KBM-7 (cell line): ENCODE data around the gene ANG.
"Not testable (repeated sequence)": the region's sequence is repeated elsewhere in the genome, so short reads cannot be mapped to it uniquely, and the experiment has no call there.

Experiments
- DNase-seq: peaks from one replicate; pipeline ENCODE4 v3.0.0-alpha.2; 2015
- in situ Hi-C: fragments of 300-500 bp; cut with MboI; formaldehyde crosslinking; loops from 2 replicates; pipeline ENCODE4 v1.14.3; 2020; ENCODE audit warnings: low sequenced_read_pairs, low pct_unique_long_range_greater_than_20kb, mixed read lengths

The ANG gene

DNA sequence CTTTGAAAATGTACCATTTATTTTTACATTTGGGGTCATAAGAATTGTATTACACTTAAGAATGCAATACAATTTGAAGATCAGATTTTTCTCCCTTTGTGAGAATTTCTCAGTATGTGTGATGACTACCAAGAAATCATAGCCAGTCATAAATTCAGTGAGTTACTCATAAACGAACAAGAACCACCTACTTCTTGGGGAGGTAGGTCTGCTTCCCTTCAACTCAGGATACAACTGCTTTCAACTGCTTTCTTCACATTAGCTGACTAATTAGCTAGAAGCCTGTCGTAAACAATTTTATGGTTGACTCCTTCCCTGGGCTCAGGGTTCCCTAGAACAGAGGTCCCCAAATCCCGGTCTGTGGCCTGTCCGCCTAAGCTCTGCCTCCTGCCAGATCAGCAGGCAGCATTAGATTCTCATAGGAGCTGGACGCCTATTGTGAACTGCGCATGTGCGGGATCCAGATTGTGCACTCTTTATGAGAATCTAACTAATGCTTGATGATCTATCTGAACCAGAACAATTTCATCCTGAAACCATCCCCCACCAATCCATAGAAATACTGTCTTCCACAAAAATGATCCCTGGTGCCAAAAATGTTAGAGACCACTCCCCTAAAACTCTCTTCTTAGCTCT is 3.7 kb downstream of the ANG start:
- in situ Hi-C loops = no loop called here
- no peak for DNase-seq

DNA sequence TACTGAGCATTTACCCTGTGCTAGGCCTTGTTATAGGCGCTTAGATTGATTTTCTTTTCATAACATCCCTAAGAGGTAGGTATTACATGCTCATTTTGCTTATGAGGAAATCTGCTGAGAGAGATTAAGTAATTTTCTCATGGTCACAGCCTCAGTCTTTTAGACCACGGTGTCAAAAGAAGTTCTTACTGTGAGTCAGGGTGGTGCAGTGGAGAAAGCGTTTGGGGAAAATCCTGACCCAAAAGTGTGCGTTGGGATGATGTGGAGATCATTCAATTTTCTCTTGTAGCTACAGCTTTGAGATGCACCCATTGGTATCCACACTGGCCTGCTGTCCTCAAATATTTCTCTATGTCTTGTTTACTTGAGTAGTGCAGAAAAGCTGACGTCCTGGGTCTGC is 8.2 kb downstream of the ANG start:
- DNase-seq = no peak
- in situ Hi-C loops = no loop called here

DNA sequence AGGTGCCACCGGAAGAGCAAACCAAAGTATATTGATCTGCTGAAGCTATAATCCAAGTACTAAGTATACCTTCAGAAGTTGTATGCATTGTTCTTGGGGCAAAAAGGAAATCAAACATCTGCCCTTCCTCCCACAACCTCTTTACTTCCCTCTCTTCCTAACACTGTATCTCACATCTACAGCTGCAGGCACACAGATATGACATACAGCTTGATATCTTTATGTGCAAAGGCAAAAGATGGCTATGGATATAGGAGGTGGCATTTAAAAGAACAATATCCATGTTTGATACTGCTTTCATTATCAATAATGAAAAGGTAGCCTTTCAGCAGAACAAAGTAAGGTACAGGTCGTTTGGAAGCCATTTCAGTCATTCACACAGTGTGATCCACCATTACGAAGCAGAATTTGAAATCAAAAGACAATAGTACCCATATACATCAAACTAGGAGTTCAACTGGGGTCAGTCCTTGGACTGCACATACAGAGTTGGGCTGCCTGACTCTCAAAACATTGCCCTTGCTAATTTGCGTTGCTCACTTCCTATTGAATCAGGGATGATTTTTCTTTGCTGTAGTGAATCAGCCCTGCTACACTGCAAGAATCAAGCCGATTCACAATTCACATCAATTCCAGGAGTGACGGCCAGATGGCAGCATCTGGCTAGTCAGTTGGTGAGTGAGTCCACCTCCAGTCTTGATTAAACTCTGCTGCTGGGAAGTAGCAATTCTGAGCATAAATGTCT is 8.9 kb downstream of the ANG start:
- peak; percentile 79 for DNase-seq
- in situ Hi-C loops = no loop called here

DNA sequence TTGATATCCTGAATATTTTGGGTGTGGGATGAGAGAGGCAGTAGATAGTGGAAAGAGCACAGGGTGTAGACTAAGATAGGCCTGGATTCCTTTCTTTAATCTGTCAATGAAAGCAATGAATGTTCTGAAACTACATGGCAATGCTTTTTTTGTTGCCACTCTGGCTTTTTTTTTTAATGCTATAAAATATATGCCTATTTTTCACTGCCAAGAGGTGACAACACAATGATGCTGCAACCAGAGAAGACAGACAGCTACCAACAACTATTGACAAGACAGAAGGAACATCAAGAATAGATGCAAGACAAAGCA is 9.4 kb downstream of the ANG start:
- in situ Hi-C loops = no loop called here
- DNase-seq = no peak

DNA sequence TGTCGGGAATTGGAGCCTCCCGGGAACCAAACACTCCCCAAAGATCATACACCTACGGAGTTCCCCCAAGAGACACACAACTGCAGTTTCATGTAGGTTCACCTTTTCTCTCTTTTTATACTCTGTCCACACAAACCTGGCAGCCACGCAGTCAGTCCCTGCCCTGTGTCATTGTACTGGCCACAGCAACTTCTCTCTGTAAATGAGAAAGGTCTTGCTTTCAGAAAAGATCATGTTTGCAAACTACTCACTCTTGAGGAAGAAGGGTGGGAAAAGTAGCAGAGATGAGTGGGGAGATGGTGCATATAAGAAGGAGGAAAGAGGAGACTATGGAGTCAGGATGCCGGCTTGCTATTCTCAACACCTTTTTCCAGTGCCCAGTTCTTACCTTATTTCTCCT is 10.4 kb downstream of the ANG start:
- in situ Hi-C loops = no loop called here
- no peak for DNase-seq

DNA sequence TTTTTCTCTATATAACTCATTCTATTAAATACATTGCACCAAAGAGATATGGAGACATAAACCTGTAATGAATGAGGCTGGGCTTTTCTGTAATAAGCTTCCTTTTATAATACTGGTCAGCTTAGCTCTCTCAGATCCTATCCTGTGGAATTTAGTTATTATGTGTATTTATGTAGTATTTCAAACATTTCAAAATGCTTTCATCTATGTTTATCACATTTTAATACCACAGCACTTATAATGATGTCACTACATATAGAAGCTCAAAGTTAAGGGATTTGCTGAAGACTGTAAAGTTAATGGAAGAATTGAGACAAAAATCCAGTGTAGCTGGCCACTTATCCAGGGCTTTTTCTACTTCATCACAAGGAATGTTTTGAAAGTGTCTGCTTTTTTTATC is 11.4 kb downstream of the ANG start:
- DNase-seq = no peak
- in situ Hi-C loops = no loop called here

DNA sequence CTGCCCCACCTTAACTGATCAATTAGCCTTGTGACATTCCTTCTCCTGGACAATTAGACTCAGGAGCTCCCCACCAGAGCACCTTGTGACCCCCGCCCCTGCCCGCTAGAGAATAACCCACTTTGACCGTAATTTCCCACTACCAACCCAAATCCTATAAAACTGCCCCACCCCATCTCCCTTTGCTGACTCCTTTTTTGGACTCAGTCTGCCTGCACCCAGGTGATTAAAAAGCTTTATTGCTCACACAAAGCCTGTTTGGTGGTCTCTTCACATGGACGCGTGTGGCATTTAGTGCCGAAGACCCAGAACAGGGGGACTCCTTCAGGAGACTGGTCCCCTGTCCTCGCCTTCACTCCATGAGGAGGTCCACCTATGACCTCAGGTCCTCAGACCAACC is 12.4 kb downstream of the ANG start:
- in situ Hi-C loops, DNase-seq: not testable (repeated sequence)

DNA sequence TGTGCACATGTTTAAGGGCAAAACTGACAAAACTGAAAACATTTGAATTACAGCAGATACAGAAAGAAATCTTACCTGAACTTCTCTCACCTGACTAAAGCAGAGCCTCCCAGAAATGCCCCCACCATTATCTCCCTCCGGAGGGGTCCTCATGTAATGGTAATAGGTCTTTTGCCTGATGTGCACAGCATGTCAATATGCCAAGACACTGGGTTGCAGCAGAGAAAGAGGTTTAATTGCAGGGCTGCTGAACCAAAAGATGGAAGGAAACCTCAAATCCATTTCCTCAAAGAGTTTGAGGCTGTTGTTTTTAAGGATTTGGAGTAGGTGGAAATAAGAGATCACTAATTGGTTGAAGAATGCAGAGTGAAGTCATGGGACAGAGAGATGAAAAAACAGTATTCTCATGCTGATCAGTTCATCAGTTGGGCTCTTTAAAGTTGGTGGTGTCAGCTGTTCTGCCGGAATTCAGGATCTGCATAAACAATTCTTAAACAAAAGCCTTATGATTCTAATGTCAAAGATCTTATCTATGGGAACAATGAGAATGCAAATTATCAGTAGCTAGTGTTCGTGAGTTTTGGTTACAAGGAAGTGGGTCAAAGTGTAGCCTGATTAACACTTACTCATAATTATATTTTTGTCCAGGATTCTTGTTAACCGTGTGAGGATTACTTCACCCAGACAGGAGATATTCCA is 18.2 kb downstream of the ANG start:
- DNase-seq = no peak
- in situ Hi-C loops = no loop called here

DNA sequence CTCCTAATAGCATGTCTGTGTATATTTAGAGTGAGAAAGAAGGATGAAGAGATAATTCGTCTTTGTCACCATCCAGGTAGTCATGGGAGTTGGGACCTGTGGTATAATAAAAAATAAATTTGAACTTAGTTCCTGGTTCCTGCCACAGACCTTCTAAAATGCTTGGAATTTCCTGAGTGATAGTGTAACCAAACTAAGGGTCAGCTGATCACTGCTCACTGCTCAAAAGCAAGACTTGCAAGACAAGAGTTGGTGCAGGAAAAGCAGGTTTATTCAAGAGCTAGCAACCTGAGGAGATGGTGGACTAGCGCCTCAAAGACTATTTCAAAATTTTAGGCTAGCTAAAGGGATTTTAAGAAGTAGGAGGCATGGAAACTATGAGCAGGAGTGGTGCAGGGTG is 19.1 kb downstream of the ANG start:
- in situ Hi-C loops = no loop called here

DNA sequence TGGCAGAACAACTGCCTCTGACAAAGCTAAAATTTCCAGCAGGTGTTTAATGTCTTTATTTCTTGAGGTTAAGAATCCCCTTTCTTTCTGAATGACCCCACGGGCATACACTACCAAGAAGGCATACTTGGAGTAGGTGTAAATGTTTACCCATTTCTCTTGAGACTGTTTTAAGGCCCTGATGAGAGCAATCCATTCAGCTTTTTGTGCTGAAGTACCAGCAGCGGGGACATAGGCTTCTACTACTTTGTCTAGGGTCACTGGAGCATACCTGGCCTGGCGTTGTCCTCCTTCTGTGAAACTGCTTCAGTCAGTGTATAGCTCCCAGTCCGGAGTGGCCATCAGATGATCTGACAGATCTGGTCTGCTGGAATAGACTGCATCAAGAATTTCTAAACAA is 22.7 kb downstream of the ANG start:
- no peak for DNase-seq
- in situ Hi-C loops = no loop called here

More for the DNA sequence above, 19.1 kb downstream of the ANG start:
- DNase-seq = no peak

DNA sequence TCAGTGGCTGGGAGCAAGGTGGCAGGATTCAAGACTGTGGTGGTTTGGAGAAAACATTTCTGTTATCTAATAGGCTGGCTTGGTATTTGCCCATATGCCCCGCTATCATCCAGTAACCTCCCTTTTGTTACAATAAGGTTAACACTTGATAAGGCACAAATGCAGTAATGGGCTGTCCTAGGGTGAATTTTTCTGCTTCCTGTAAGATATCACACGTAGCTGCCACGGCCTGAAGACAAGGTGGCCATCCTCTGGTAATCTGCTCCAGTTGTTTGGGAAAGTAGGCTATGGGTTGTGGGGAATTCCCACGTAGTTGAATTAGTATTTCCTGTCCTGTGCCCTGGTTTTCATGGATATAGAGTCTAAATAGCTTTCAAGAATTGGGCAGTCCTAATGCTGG is 23.1 kb downstream of the ANG start:
- in situ Hi-C loops = no loop called here
- DNase-seq = no peak

DNA sequence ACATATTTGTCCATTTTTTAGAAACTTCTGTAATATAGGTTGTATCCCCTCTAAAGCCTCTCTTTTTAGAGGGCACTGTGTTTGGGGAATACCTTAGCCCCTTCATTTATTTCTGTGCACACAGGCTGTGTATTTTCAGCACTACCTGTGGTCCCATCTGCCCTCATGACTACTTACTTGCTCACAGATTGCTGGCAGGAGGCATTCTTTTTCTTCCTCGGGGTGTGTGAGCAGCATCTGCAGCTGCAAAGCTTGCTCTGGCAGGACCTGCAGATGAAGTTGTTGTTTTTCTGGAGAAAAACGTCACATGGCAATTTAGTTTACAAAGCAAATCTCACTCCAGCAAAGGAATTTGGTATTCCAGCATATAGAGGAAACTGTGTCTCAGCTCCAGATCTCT is 24.3 kb downstream of the ANG start:
- in situ Hi-C loops = no loop called here
- no peak for DNase-seq

DNA sequence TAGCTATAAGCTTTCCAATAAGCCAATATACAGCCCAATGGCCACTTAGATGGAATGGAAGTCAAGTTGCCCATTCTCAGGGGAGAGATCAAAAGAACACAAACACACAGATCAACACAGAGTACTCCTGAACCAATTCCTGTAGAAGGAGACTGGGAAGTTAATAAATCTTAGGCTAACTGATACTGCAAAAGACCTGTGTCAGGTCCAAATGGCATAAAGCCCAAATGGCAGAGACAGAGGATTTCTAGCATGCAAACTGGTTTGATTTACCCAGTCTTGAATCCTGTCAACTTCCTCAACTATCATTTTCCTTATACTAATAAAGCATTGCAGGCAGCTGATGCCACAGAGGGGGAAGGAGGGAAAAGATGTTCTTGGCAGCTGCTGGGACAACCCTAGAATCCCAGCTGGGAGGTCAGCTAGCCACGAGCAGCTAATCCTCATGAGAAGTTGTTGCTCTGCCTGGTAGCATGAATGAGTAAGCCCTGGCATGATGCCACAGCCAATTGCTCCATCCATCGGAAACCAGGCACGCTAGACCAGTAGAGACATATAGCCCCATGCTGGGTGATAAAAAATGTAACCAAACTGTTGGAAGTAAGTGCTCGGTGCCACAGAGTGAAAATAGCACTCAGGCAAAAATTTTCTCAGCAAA is 26.2 kb downstream of the ANG start:
- peak; percentile 9 for DNase-seq
- in situ Hi-C loops = no loop called here

DNA sequence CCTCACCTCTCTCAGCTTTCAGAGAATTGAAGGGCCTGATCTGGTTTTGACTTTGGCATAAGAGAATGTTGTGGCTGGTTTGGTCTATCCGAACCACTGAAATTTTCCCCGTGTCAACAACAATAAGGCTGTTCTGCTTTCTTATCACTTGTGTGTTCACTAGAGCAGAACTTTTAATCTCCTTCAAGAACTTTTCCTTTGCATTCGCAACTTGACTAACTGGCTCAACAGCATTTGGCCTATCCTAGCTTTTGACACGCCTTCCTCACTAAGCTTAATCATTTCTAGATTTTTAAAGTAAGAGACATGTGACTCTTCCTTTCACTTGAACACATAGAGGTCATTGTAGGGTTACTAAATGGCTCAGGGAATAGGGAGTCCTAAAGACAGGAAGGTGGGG is 31.2 kb downstream of the ANG start:
- in situ Hi-C loops = no loop called here
- DNase-seq = no peak

DNA sequence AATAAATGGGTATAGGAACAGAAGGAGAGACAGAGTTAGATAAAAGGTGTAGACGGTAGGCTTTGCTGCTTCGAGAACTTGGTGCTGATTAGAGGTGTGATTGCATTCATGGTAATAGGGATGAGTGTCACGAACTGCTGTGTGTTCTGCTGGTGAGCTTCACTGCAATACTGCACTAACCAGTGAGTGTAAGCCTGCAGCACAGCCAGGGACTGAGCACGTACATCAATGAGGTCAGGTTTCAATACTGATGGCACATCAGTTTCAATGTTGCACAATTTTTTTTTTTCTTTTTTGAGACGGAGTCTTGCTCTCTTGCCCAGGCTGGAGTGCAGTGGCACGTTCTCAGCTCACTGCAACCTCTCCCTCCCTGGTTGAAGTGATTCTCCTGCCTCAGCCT is 32.2 kb downstream of the ANG start:
- DNase-seq = no peak
- in situ Hi-C loops = no loop called here

DNA sequence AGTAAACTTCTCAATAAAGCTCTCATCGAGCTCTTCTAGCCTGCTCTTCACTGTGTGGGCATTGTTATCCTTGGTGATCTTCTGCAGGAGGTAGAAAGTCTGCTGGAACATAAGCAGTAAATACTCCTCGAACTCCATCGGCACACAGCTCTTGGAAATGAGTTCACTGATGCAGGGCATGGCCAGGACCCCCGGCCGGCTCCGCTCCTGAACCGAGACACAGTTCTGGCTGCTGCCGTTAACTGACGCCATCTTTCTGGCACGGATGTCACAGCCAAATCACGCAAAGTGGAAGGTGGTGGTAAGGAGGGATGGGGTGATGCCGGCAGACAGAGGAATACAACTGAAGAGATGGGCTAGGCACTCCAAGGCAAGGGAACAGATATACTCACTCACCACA is 33.5 kb downstream of the ANG start:
- in situ Hi-C loops = no loop called here
- DNase-seq = no peak

DNA sequence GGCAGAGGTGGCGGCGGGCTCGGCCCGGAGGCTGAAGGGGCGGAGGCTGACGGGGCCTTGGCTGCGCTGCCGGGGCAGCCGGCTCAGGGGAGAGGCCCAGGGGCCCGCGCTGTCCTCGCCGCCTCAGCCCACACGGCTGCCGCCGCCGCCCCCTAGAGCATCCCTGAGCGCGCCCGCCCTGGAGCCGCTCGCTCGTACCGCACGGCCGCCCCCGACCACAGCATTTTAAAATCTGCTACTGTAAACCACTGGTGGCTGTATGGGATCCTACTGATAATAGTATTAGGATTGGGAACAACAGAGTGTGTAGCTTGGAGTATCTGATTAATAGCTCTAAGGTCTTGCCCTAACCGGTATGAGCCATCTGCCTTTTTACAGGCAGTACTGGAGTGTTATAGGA is 34.9 kb downstream of the ANG start:
- in situ Hi-C loops = no loop called here
- DNase-seq = no peak

DNA sequence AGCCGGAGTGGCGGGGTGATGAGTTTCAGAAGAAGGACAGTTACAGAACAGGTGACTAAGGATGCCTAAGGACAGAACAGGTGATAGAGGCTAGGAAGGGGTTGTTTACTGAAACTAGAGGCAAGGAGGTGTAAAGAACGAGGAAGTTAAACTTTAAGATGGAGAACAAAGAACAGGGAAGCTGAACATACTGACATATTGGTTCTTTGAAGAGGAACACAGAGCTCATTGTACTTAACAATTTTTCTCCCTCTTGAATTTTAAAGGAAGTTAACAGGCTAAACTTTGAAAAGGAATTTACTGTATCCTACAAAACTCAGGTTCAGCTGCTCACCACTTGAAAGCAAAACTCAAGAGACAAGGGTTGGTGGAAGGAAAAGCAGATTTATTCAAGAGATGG is 37.6 kb downstream of the ANG start:
- in situ Hi-C loops, DNase-seq: not testable (repeated sequence)

DNA sequence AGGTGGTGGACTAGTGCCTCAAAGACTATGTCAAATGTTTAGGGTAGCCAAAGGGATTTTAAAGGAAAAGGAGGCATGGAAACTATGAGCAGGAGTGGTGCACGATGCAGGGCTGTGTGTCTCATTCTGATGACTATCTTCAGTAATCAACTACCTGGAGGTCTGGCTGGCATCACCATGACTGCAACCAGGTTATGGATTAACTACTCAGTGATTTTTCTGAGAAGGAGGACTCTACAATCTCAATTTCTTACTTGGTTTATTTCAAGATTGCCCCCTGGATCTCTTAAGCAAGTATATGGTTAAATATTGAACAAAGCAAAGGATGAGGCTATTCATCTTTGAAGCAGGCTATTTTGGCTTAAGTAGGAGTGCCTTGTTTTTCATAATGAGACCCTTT is 38.0 kb downstream of the ANG start:
- no peak for DNase-seq
- in situ Hi-C loops = no loop called here

DNA sequence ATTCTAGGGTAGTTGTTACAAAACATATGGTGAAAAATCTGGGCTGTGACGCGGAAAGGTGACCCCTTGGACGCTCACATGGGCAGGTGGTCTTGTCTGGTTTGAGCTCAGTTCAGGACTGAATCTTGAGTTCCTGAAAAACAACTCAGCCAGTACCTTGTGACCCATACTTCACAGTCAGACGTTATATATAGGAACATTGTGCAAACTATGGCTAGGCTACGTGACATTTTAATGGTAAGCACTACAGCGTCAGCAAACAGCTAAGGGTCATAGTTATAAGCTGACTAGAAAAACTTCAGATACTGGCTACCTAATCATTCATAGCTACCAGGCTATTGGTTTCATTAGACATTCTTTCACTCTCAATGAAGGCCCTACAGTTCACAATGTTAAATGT is 42.3 kb downstream of the ANG start:
- no peak for DNase-seq
- in situ Hi-C loops = no loop called here
